GM18867 (cell line): ENCODE results near the gene DENND5B.
"Not testable (repeated sequence)": the region's sequence is repeated elsewhere in the genome, so short reads cannot be mapped to it uniquely, and the experiment has no call there.

Experiments used
- ATAC-seq: cut with Tn5 transposase; IDR thresholded peaks from one replicate; pipeline ENCODE4 v1.9.1; 2021; ENCODE audit warnings: mild to moderate bottlenecking, moderate library complexity; ENCODE audit not compliant: unreplicated experiment

Gene DENND5B

GRCh38 chr12:31508436-31509150 is 82.3 kb downstream of the DENND5B start:
- ATAC-seq: no peak

GRCh38 chr12:31507966-31508365 is 83.0 kb downstream of the DENND5B start:
- no peak for ATAC-seq

DNA sequence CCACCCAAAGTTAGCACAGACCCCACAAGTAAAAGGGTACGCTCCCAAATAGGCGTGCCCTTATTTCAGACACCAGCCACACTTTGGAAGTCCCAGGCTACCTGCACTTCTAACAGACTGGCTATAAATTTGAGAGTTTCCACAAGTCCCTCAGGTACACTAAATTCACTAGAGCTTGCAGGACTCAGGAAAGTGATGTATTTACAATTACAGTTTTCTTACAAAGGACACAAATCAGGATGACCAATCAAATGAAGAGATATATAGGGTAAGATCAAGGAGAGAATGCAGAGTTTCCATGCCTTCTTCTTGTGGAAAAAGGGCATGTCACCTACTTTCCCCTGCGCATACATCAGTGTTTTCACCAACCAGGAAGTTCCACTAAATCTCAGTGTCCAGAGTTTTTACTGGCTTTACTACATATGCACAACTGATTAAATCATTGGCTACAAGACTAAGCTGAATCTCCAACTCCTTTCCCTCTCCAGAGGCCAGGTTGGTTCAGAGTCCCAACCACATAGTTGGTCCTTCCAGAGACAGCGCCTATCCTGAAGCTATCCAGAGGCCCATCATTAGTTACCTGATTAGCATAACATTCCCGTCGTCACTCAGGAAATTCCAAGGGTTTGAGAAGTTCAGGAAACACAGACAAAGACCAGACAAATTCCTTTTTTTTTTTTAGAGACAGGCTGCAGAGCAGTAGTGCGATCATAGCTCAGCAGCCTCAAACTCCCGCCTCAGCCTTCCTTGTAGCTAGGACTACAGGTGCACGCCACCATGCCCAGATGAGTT is 84.2 kb downstream of the DENND5B start:
- ATAC-seq: no peak

- no peak for ATAC-seq
Measured at GRCh38 chr12:31504625-31505222, 86.2 kb downstream of the DENND5B start.

GRCh38 chr12:31501014-31501413 is 89.9 kb downstream of the DENND5B start:
- ATAC-seq: not testable (repeated sequence)

DNA sequence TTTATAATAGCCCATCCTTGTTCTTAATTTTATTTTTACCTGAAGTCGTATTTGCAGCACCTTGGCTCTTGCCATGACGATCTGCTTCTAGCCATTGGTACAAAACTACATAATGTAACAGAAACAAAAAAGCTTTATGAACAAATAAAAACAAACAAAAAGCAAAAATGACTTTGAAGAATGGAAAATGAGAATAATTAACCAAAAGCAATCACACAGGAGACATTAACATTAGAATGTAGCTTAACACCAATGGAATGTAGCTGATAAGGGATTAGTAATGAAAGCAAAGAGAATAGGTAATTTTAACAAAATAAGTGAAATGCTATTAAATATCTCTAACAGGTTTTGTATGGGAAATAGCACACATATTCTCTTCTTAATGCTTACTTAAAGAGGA is 91.4 kb downstream of the DENND5B start:
- no peak for ATAC-seq

- ATAC-seq: no peak
Measured at GRCh38 chr12:31498424-31498823, 92.5 kb downstream of the DENND5B start.

- ATAC-seq: no peak
Measured at GRCh38 chr12:31496257-31496656, 94.7 kb downstream of the DENND5B start.

- ATAC-seq: no peak
Measured at GRCh38 chr12:31494455-31494854, 96.5 kb downstream of the DENND5B start.

- no peak for ATAC-seq
Measured at GRCh38 chr12:31492599-31493196, 98.2 kb downstream of the DENND5B start.

GRCh38 chr12:31491841-31492598 is 98.9 kb downstream of the DENND5B start:
- no peak for ATAC-seq

DNA sequence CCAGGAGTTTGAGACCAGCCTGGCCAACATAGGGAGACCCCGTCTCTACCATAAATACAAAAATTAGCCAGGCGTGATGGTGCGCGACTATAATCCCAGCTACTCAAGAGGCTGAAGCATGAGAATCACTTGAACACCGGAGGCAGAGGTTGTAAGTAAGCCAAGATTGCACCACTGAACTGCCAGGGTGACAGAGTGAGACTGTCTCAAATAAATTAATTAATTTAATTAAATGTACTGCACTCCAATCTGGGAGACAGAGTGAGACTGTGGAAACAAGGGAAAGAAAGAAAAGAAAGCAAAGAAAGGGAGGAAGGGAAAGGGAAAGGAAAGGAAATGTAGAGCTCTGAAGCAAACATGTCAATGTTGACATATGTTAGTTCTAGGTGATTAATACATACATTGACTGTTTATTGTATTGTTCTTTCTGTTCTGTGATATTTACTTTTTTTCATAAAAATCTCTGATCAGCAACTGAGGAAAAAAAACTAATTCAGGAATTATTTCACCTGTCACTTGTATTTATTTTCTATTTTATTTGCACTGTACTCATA is 99.6 kb downstream of the DENND5B start:
- no peak for ATAC-seq

DNA sequence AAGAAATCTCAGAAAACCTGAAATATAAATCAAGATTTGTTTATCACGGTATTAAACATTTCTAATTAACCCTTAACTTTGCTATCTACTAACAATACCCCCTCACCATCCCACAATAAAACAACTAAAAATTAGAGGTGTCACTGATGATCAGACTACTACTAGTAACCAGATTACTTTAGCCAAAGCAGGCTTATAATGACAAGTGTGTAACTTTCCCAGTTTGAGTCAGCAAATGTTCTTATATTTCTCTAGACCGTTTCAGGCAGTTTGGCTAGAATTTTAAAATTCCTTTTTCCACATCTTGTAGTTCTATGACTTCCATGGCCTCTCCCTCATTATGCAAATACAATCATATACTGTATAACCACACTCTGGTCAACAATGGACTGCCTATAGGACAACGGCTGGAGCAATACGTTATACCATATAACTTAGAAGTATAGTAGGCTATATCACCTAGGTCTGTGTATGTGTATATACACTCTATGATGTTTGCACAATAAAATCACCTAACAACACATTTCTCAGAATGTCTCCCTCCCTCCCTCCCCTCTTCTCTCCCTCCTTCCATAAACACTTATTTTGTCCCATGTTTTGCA is 102.1 kb downstream of the DENND5B start:
- no peak for ATAC-seq

DNA sequence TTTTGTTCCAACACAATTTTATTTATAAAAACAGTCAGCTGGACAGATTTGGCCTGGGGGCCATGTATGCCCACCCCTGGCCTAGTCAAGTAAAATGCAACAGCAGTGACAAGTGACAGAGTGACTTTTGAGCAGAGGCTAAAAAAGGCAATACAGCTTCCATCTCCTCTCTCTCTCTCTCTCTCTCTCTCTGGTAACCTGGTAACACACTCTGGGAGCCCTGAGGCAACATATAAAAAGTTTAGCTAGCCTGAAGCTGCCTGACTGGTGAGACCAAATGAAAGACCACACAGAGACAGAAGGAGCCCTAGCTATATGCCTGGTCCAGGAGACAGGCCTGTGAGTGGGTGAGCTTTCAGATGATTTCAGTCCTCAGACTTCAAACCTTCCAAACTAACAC is 105.4 kb downstream of the DENND5B start:
- ATAC-seq: no peak

- ATAC-seq: no peak
Measured at GRCh38 chr12:31482816-31483215, 108.1 kb downstream of the DENND5B start.

GRCh38 chr12:31481415-31481814 is 109.5 kb downstream of the DENND5B start:
- ATAC-seq: no peak

- no peak for ATAC-seq
Measured at GRCh38 chr12:31479516-31480210, 111.3 kb downstream of the DENND5B start.

GRCh38 chr12:31478898-31479297 is 112.0 kb downstream of the DENND5B start:
- no peak for ATAC-seq

- no peak for ATAC-seq
Measured at GRCh38 chr12:31478425-31478824, 112.5 kb downstream of the DENND5B start.
